Caco-2 (cell line): Measurements from ENCODE around the gene MDFIC2. TPM values are rescaled to one million over a fixed set of nuclear protein-coding genes. Genes with fewer than 3 reads are reported as not detected.

Experiments used
- Bru-seq: library from RNA; stranded (reverse); fragments of 400-500 nt; gene quantifications from one replicate; lab custom pipeline; 2021; lab: Mats Ljungman, UMichigan
- BruChase-seq, 2 experiments: library from RNA; stranded (reverse); fragments of 400-500 nt; gene quantifications; one replicate each; lab custom pipeline; 2021; lab: Mats Ljungman, UMichigan
- BruUV-seq: library from RNA; stranded (reverse); fragments of 400-500 nt; replicated peaks from 2 replicates; lab custom pipeline; 2021; lab: Mats Ljungman, UMichigan
- CTCF ChIA-PET: fragments of 300-600 bp; sonication (Branson Sonifier 250); formaldehyde crosslinking; loops from one replicate; lab custom pipeline; 2022; ENCODE audit warnings: antibody characterized with exemption; lab: Charles Lee
- POLR2A ChIA-PET: fragments of 300-600 bp; sonication (Branson Sonifier 250); formaldehyde crosslinking; loops from one replicate; lab custom pipeline; 2022; ENCODE audit warnings: antibody characterized with exemption; lab: Charles Lee
- DNase-seq, 2 experiments: peaks; one replicate each; pipeline versions ENCODE4 v3.0.0 to v3.0.0-alpha.2; 2020 to 2022
- H3K27me3 ChIP-seq: replicated peaks from 2 replicates; pipeline ENCODE4 v1.6.0; 2011; ENCODE audit warnings: low read length; ENCODE audit not compliant: control insufficient read depth, insufficient read depth
- H3K36me3 ChIP-seq: 2 replicates; pipeline ENCODE4 v1.5.1; 2011; ENCODE audit warnings: low read length; ENCODE audit not compliant: control insufficient read depth, insufficient read depth
- H3K4me1 ChIP-seq: fragments of 250-450 bp; sonication (Bioruptor Pico); 2 replicates; pipeline ENCODE4 v1.5.1; 2020; ENCODE audit warnings: mild to moderate bottlenecking
- H3K4me3 ChIP-seq: 2 replicates; pipeline ENCODE4 v1.5.1; 2011; ENCODE audit warnings: low read depth, mild to moderate bottlenecking, control low read depth, low read length
- H3K9me3 ChIP-seq: fragments of 250-450 bp; sonication (Bioruptor Pico); 2 replicates; pipeline ENCODE4 v1.5.1; 2020; ENCODE audit warnings: mild to moderate bottlenecking, moderate library complexity
- H3K27ac Mint-ChIP-seq: one replicate; pipeline ENCODE4 v1.8.0; 2022; ENCODE audit warnings: mixed read lengths; ENCODE audit not compliant: unreplicated experiment
- H3K27me3 Mint-ChIP-seq: one replicate; pipeline ENCODE4 v1.8.0; 2022; ENCODE audit warnings: mixed read lengths; ENCODE audit not compliant: insufficient read depth, unreplicated experiment
- H3K36me3 Mint-ChIP-seq: one replicate; pipeline ENCODE4 v1.8.0; 2022; ENCODE audit warnings: mild to moderate bottlenecking, mixed read lengths; ENCODE audit not compliant: insufficient read depth, unreplicated experiment
- H3K4me1 Mint-ChIP-seq: one replicate; pipeline ENCODE4 v1.8.0; 2022; ENCODE audit warnings: low read depth, mixed read lengths; ENCODE audit not compliant: unreplicated experiment
- H3K4me3 Mint-ChIP-seq: one replicate; pipeline ENCODE4 v1.8.0; 2022; ENCODE audit warnings: mild to moderate bottlenecking, moderate library complexity, mixed read lengths; ENCODE audit not compliant: unreplicated experiment
- H3K9me3 Mint-ChIP-seq: one replicate; pipeline ENCODE4 v1.8.0; 2022; ENCODE audit warnings: mixed read lengths; ENCODE audit not compliant: unreplicated experiment
- CTCF ChIP-seq, 2 experiments: fragments of 200-600 bp in 1 of 2; IDR thresholded peaks; 1 replicate in 1 of 2; 2 replicates in 1 of 2; pipeline versions ENCODE4 v1.5.1 to v1.8.0; 2011 to 2022; ENCODE audit warnings: antibody characterized with exemption in 1 of 2, control low read depth in 1 of 2, inconsistent platforms in 1 of 2, low read depth in 1 of 2, low read length in 1 of 2, mild to moderate bottlenecking in 1 of 2, moderate library complexity in 1 of 2; ENCODE audit not compliant: insufficient read depth in 1 of 2, severe bottlenecking in 1 of 2, unreplicated experiment in 1 of 2
- intact Hi-C: fragments of 100-400 bp; cut with micrococcal nuclease; formaldehyde crosslinking; loops from one replicate; pipeline ENCODE4 v1.10.0; 2022; ENCODE audit not compliant: unreplicated experiment
- long read RNA-seq: library from polyadenylated mRNA; stranded (forward); transcript quantifications from one replicate; pipeline ENCODE4 v2.0.0, GENCODE V29; 2022
- total RNA-seq: library from RNA; stranded (reverse); gene quantifications from 2 replicates; pipeline ENCODE4 v1.2.3, GENCODE V29; 2022

MDFIC2 gene
- not detected in 2 replicates for total RNA-seq
- percentile 5 among the genes with signal in this experiment for Bru-seq, nascent RNA
- percentile 5 among the genes with signal in this experiment for BruChase-seq, experiment 1, labeled RNA remaining after a 2-hour chase
- BruChase-seq, experiment 2, labeled RNA remaining after a 6-hour chase: percentile 2 among the genes with signal in this experiment
- long read RNA-seq: 0 reads

GRCh38 chr3:70312336-70312735 lies at the start of gene MDFIC2:
TSS of gene MDFIC2 (minus strand) at chr3:70312638. CDS start at chr3:70311973, 665 bp downstream.
- peaks cover 7% of the 10 kb centered on the region for H3K4me1 ChIP-seq
- Mint-ChIP-seq H3K36me3 (no peaks in the 10 kb centered on the region), H3K4me1 (no peaks in the 10 kb centered on the region), H3K27ac (no peak within 1 kb of the TSS), H3K9me3 (no peaks in the 10 kb centered on the region), H3K27me3 (no peaks in the 10 kb centered on the region), H3K4me3 (no peak within 1 kb of the TSS)
- no peaks in the 10 kb centered on the region for H3K36me3 ChIP-seq
- ChIA-PET CTCF (no interaction called here), POLR2A (no interaction called here)
- H3K4me3 ChIP-seq: no peak within 1 kb of the TSS
- intact Hi-C loops: no loop called here
- no peaks in the 10 kb centered on the region for H3K27me3 ChIP-seq
- no peak for TF ChIP-seq CTCF (IDR thresholded peaks at IDR 0.05; ENCODE audit: insufficient read depth in 1 of 2, low read depth in 1 of 2, low read length in 1 of 2, severe bottlenecking in 1 of 2, unreplicated experiment in 1 of 2)
- H3K9me3 ChIP-seq: no peaks in the 10 kb centered on the region; the same call in 1 of the 2 replicates
- no TSS peak for BruUV-seq
- no peak for DNase-seq

- H3K27me3 ChIP-seq: no peaks in the 10 kb centered on the region
- Mint-ChIP-seq H3K36me3 (no peaks in the 10 kb centered on the region), H3K27ac (no peak overlapping the region), H3K4me3 (no peak overlapping the region), H3K27me3 (peaks cover 6% of the 10 kb centered on the region), H3K4me1 (no peaks in the 10 kb centered on the region), H3K9me3 (peaks cover 10% of the 10 kb centered on the region)
- intact Hi-C loops: no loop called here
- no peaks in the 10 kb centered on the region for H3K4me1 ChIP-seq
- no peak overlapping the region for H3K4me3 ChIP-seq
- TF ChIP-seq CTCF (IDR thresholded peaks at IDR 0.05; ENCODE audit: insufficient read depth in 1 of 2, low read depth in 1 of 2, low read length in 1 of 2, severe bottlenecking in 1 of 2, unreplicated experiment in 1 of 2): no peak
- POLR2A ChIA-PET: no interaction called here
- no peaks in the 10 kb centered on the region for H3K36me3 ChIP-seq
- CTCF ChIA-PET: no interaction called here
- BruUV-seq: no TSS peak
- DNase-seq: no peak
- no peaks in the 10 kb centered on the region; the same call in 1 of the 2 replicates for H3K9me3 ChIP-seq
These were observed 48.7 kb upstream of the MDFIC2 start for GRCh38 chr3:70360979-70361760.

GRCh38 chr3:70359711-70360110 lies 47.3 kb upstream of the MDFIC2 start:
- Histone ChIP-seq H3K4me1 (no peaks in the 10 kb centered on the region), H3K4me3 (no peak overlapping the region), H3K9me3 (no peaks in the 10 kb centered on the region; the same call in 1 of the 2 replicates), H3K36me3 (no peaks in the 10 kb centered on the region), H3K27me3 (no peaks in the 10 kb centered on the region)
- intact Hi-C loops: loop anchor here (1.0 to 2.0 kb wide), 4 partner anchors 51 to 295 kb away; no protein-coding TSS in a partner anchor
- CTCF ChIA-PET: no interaction called here
- no peak for DNase-seq
- TF ChIP-seq CTCF (IDR thresholded peaks at IDR 0.05; ENCODE audit: insufficient read depth in 1 of 2, low read depth in 1 of 2, low read length in 1 of 2, severe bottlenecking in 1 of 2, unreplicated experiment in 1 of 2): no peak
- Mint-ChIP-seq H3K4me1 (no peaks in the 10 kb centered on the region), H3K4me3 (no peak overlapping the region), H3K27me3 (peaks cover 6% of the 10 kb centered on the region), H3K27ac (no peak overlapping the region), H3K9me3 (peaks cover 5% of the 10 kb centered on the region), H3K36me3 (no peaks in the 10 kb centered on the region)
- BruUV-seq: no TSS peak
- POLR2A ChIA-PET: no interaction called here
